Breast epithelium (tissue), 4 donors: Measurements from ENCODE around the gene ARHGDIA. TPM values are rescaled to one million over a fixed set of nuclear protein-coding genes. Genes with fewer than 3 reads are reported as not detected.
A peak's percentile ranks its signal among the peaks of the same experiment; 100 is the strongest.

Source experiments
- DNase-seq, 2 donors: peaks; one replicate each; pipeline ENCODE4 v3.0.0-alpha.2; 2019; ENCODE audit warnings: low spot score in 2 of 2
- H3K27ac ChIP-seq, 2 donors: fragments of 200-600 bp; sonication (generic) in 1 of 2; one replicate each; pipeline ENCODE4 v1.5.1; 2016 to 2019; ENCODE audit warnings: mild to moderate bottlenecking in 1 of 2
- H3K27me3 ChIP-seq, 2 donors: fragments of 200-600 bp; sonication (generic) in 1 of 2; one replicate each; pipeline versions ENCODE4 v1.5.1 to v1.6.0; 2017 to 2019; ENCODE audit warnings: control low read depth in 1 of 2, mild to moderate bottlenecking in 1 of 2
- H3K36me3 ChIP-seq: fragments of 200-600 bp; one replicate; pipeline ENCODE4 v1.5.1; 2019
- H3K4me1 ChIP-seq, 2 donors: fragments of 200-600 bp; sonication (generic); one replicate each; pipeline ENCODE4 v1.5.1; 2016 to 2019; ENCODE audit warnings: control low read depth in 1 of 2
- H3K4me3 ChIP-seq, 3 donors: fragments of 200-600 bp; sonication (generic); 1 replicate in 2 of 3; 2 replicates in 1 of 3; pipeline ENCODE4 v1.5.1; 2016 to 2019; ENCODE audit warnings: mild to moderate bottlenecking in 3 of 3, moderate library complexity in 2 of 3
- H3K9me3 ChIP-seq, 2 donors: fragments of 200-600 bp; sonication (generic) in 1 of 2; one replicate each; pipeline ENCODE4 v1.5.1; 2016 to 2019; ENCODE audit warnings: control low read depth in 1 of 2
- POLR2A ChIP-seq: fragments of 450-650 bp; IDR thresholded peaks from one replicate; pipeline ENCODE4 v1.6.1; 2016; ENCODE audit warnings: antibody characterized with exemption, mild to moderate bottlenecking, moderate library complexity
- POLR2AphosphoS5 ChIP-seq, 3 donors: sonication (generic); formaldehyde crosslinking; IDR thresholded peaks; one replicate each; pipeline ENCODE4 v1.6.1; 2017; ENCODE audit warnings: antibody characterized with exemption in 3 of 3
- intact Hi-C: fragments of 100-400 bp; cut with DNase I; formaldehyde crosslinking; loops from one replicate; pipeline ENCODE4 v1.15.1; 2023; ENCODE audit warnings: low total_unique reads
- total RNA-seq, 3 donors: library from RNA; depleted of rRNA; stranded (reverse); fragments of >200 nt; gene quantifications; one replicate each; pipeline ENCODE4 v1.1.0, GENCODE V29; 2016
- TF ChIP-seq, protein P1 (sequence below), 3 donors: fragments of 450-650 bp; IDR thresholded peaks; one replicate each; pipeline ENCODE4 v1.5.1; 2016 to 2017; ENCODE audit warnings: antibody characterized with exemption in 3 of 3, mild to moderate bottlenecking in 3 of 3, moderate library complexity in 3 of 3

The ARHGDIA gene
- total RNA-seq, 3 donors from 2014 or later = 67.0 to 135 (median 124) TPM

- H3K9me3 ChIP-seq = no peaks in the 10 kb centered on the region
- H3K27me3 ChIP-seq = no peaks in the 10 kb centered on the region
- H3K27ac ChIP-seq = no peak overlapping the region
- H3K4me3 ChIP-seq = peak overlapping the region; percentile 23 to 70 (median 49)
- TF ChIP-seq POLR2A (no peak), POLR2AphosphoS5 (IDR thresholded peaks at IDR 0.05) (no peak)
- TF ChIP-seq, protein P1, sequence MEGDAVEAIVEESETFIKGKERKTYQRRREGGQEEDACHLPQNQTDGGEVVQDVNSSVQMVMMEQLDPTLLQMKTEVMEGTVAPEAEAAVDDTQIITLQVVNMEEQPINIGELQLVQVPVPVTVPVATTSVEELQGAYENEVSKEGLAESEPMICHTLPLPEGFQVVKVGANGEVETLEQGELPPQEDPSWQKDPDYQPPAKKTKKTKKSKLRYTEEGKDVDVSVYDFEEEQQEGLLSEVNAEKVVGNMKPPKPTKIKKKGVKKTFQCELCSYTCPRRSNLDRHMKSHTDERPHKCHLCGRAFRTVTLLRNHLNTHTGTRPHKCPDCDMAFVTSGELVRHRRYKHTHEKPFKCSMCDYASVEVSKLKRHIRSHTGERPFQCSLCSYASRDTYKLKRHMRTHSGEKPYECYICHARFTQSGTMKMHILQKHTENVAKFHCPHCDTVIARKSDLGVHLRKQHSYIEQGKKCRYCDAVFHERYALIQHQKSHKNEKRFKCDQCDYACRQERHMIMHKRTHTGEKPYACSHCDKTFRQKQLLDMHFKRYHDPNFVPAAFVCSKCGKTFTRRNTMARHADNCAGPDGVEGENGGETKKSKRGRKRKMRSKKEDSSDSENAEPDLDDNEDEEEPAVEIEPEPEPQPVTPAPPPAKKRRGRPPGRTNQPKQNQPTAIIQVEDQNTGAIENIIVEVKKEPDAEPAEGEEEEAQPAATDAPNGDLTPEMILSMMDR (IDR thresholded peaks at IDR 0.05) = no peak
- intact Hi-C loops = no loop called here
- no peak for DNase-seq
- H3K4me1 ChIP-seq = no peaks in the 10 kb centered on the region
- H3K36me3 ChIP-seq = no peaks in the 10 kb centered on the region
Measured at GRCh38 chr17:81902653-81903414, 31.7 kb upstream of the ARHGDIA start.

GRCh38 chr17:81902023-81902652 is 31.0 kb upstream of the ARHGDIA start, which contains the start of gene NPB:
Gene NPB (plus strand): TSS chr17:81902238. CDS start chr17:81902278, 40 bp downstream.
- H3K27me3 ChIP-seq = no peaks in the 10 kb centered on the region
- no peak within 1 kb of the TSS for H3K27ac ChIP-seq
- H3K9me3 ChIP-seq = no peaks in the 10 kb centered on the region
- H3K36me3 ChIP-seq = no peaks in the 10 kb centered on the region
- no peak for DNase-seq
- no peaks in the 10 kb centered on the region for H3K4me1 ChIP-seq
- H3K4me3 ChIP-seq = peak within 1 kb of the TSS; percentile 23 to 70 (median 49)
- TF ChIP-seq, protein P1 (IDR thresholded peaks at IDR 0.05) = no peak
- TF ChIP-seq POLR2A (no peak), POLR2AphosphoS5 (IDR thresholded peaks at IDR 0.05) (no peak)
- intact Hi-C loops = no loop called here

- intact Hi-C loops = no loop called here
- no peaks in the 10 kb centered on the region for H3K36me3 ChIP-seq
Measured at GRCh38 chr17:81901167-81902022, 30.3 kb upstream of the ARHGDIA start.

DNA sequence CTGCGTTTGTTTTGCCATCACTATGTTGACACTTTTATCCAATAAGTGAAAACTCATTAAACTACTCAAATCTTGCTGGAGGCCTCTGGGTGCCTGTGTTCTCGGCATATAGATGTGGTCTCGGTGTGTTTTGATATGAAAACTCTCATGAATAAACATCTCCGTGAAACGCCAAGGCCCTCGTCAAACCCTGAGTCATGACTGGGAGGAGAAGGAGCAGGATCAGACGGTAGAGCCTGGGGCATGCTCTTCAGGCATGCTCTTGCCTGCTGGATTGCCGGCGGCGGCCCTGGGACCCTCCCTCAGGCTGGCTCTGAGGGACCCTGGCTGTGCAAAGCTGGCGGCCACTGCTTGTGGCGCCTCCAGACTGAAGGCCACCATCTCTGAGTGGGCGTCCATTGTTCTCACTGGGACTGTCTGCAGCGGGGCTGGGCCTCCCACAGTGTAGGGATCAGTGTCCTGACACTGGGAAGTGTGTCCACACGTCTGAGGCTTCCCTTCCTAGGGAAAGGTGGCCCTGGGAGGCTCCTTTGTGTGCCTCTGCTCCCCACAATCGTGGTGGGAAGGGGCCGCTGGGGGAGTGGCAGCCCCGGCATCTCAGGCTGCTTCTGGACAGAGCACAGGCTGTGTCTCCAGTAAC is 29.2 kb upstream of the ARHGDIA start:
- Histone ChIP-seq H3K27me3 (no peaks in the 10 kb centered on the region), H3K36me3 (no peaks in the 10 kb centered on the region), H3K4me3 (no peak overlapping the region), H3K27ac (no peak overlapping the region), H3K4me1 (no peaks in the 10 kb centered on the region), H3K9me3 (no peaks in the 10 kb centered on the region)
- DNase-seq = no peak
- intact Hi-C loops = no loop called here
- TF ChIP-seq, protein P1 (IDR thresholded peaks at IDR 0.05) = no peak
- TF ChIP-seq POLR2AphosphoS5 (IDR thresholded peaks at IDR 0.05) (no peak), POLR2A (no peak)

More at GRCh38 chr17:81901167-81902022, 30.3 kb upstream of the ARHGDIA start:
- DNase-seq = no peak
- Histone ChIP-seq H3K27me3 (no peaks in the 10 kb centered on the region), H3K4me3 (peak overlapping the region; percentile 23 to 70 (median 49)), H3K27ac (no peak overlapping the region), H3K4me1 (no peaks in the 10 kb centered on the region), H3K9me3 (no peaks in the 10 kb centered on the region)
- no peak for TF ChIP-seq POLR2A

DNA sequence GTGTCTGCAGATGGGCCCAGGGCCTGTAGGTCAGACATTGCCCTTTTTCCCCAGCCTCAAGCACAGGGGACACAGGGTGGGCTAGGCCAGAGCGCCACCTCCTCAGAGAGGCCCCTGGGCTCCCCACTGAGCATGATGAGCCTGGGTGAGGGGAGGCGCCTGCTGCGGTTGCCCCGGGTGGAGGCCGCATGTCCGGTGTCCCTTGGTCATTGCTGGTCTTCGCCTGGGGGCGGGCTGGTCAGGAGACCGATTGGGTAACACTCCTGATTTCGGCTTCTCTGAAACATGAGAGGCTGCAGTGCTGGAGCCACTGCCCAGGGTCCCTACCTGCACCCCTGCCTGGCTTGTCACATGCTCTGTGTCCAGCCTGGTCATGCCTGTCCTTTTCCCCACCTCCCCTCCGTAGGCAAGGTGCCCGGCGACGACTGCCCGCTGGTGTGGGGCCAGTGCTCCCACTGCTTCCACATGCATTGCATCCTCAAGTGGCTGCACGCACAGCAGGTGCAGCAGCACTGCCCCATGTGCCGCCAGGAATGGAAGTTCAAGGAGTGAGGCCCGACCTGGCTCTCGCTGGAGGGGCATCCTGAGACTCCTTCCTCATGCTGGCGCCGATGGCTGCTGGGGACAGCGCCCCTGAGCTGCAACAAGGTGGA is 28.5 kb upstream of the ARHGDIA start:
- Histone ChIP-seq H3K36me3 (no peaks in the 10 kb centered on the region), H3K27ac (no peak overlapping the region), H3K9me3 (no peaks in the 10 kb centered on the region), H3K27me3 (no peaks in the 10 kb centered on the region), H3K4me3 (no peak overlapping the region), H3K4me1 (no peaks in the 10 kb centered on the region)
- TF ChIP-seq POLR2A = no peak
- TF ChIP-seq, protein P1 (IDR thresholded peaks at IDR 0.05) = no peak
- no peak for DNase-seq
- intact Hi-C loops = no loop called here
